Rectal smooth muscle tissue (tissue), 1 donor: ENCODE data around the gene LRRN3.
"Not testable (repeated sequence)": the region's sequence is repeated elsewhere in the genome, so short reads cannot be mapped to it uniquely, and the experiment has no call there.

Experiments
- H3K27ac ChIP-seq: one replicate; pipeline ENCODE4 v1.7.0; 2013; ENCODE audit warnings: low read depth, low read length, inconsistent platforms
- H3K27me3 ChIP-seq: one replicate; pipeline ENCODE4 v1.7.0; 2013; ENCODE audit warnings: low read length; ENCODE audit not compliant: control insufficient read depth, insufficient read depth
- H3K36me3 ChIP-seq: one replicate; pipeline ENCODE4 v1.7.0; 2013; ENCODE audit warnings: low read length; ENCODE audit not compliant: control insufficient read depth, insufficient read depth
- H3K4me1 ChIP-seq: one replicate; pipeline ENCODE4 v1.7.0; 2013; ENCODE audit warnings: low read length; ENCODE audit not compliant: control insufficient read depth, insufficient read depth
- H3K4me3 ChIP-seq: one replicate; pipeline ENCODE4 v1.7.0; 2013; ENCODE audit warnings: low read length
- H3K9ac ChIP-seq: one replicate; pipeline ENCODE4 v1.7.0; 2013; ENCODE audit warnings: low read length

The LRRN3 gene

GRCh38 chr7:111063166-111063565 lies 27.8 kb upstream of the LRRN3 start:
- H3K27me3 ChIP-seq: no peaks in the 10 kb centered on the region
- no peak overlapping the region for H3K9ac ChIP-seq
- no peaks in the 10 kb centered on the region for H3K36me3 ChIP-seq
- H3K27ac ChIP-seq: no peak overlapping the region
- no peak overlapping the region for H3K4me3 ChIP-seq
- H3K4me1 ChIP-seq: no peaks in the 10 kb centered on the region

- Histone ChIP-seq H3K4me1 (no peaks in the 10 kb centered on the region), H3K4me3 (no peak overlapping the region), H3K9ac (no peak overlapping the region), H3K27ac (no peak overlapping the region), H3K36me3 (no peaks in the 10 kb centered on the region), H3K27me3 (no peaks in the 10 kb centered on the region)
These were observed 23.7 kb upstream of the LRRN3 start for GRCh38 chr7:111067251-111067650.

GRCh38 chr7:111067682-111068081 lies 23.2 kb upstream of the LRRN3 start:
- H3K9ac ChIP-seq: no peak overlapping the region
- H3K36me3 ChIP-seq: no peaks in the 10 kb centered on the region
- H3K4me3 ChIP-seq: no peak overlapping the region
- no peak overlapping the region for H3K27ac ChIP-seq
- no peaks in the 10 kb centered on the region for H3K27me3 ChIP-seq
- no peaks in the 10 kb centered on the region for H3K4me1 ChIP-seq

- H3K27me3 ChIP-seq: no peaks in the 10 kb centered on the region
- H3K4me1 ChIP-seq: no peaks in the 10 kb centered on the region
- no peaks in the 10 kb centered on the region for H3K36me3 ChIP-seq
- H3K9ac ChIP-seq: no peak overlapping the region
- no peak overlapping the region for H3K27ac ChIP-seq
- H3K4me3 ChIP-seq: no peak overlapping the region
These were observed 22.3 kb upstream of the LRRN3 start for GRCh38 chr7:111068618-111069017.

GRCh38 chr7:111071556-111071955 lies 19.4 kb upstream of the LRRN3 start:
- Histone ChIP-seq H3K4me1 (no peaks in the 10 kb centered on the region), H3K36me3 (no peaks in the 10 kb centered on the region), H3K27ac (no peak overlapping the region), H3K9ac (no peak overlapping the region), H3K4me3 (no peak overlapping the region), H3K27me3 (no peaks in the 10 kb centered on the region)

GRCh38 chr7:111072658-111073057 lies 18.3 kb upstream of the LRRN3 start:
- H3K36me3 ChIP-seq: not testable (repeated sequence)

GRCh38 chr7:111074071-111074747 lies 16.7 kb upstream of the LRRN3 start:
- H3K9ac ChIP-seq: no peak overlapping the region
- H3K27ac ChIP-seq: no peak overlapping the region
- H3K4me1 ChIP-seq: no peaks in the 10 kb centered on the region
- no peaks in the 10 kb centered on the region for H3K27me3 ChIP-seq
- no peaks in the 10 kb centered on the region for H3K36me3 ChIP-seq
- no peak overlapping the region for H3K4me3 ChIP-seq

More at GRCh38 chr7:111072658-111073057, 18.3 kb upstream of the LRRN3 start:
- H3K4me3 ChIP-seq, H3K4me1 ChIP-seq, H3K27ac ChIP-seq, H3K9ac ChIP-seq, H3K27me3 ChIP-seq: not testable (repeated sequence)

GRCh38 chr7:111074748-111075146 lies 16.2 kb upstream of the LRRN3 start:
- Histone ChIP-seq H3K27ac (no peak overlapping the region), H3K4me1 (no peaks in the 10 kb centered on the region), H3K4me3 (no peak overlapping the region), H3K9ac (no peak overlapping the region), H3K36me3 (no peaks in the 10 kb centered on the region), H3K27me3 (no peaks in the 10 kb centered on the region)

- H3K4me3 ChIP-seq: no peak overlapping the region
- H3K27ac ChIP-seq: no peak overlapping the region
- no peaks in the 10 kb centered on the region for H3K36me3 ChIP-seq
- H3K4me1 ChIP-seq: no peaks in the 10 kb centered on the region
- H3K9ac ChIP-seq: no peak overlapping the region
- H3K27me3 ChIP-seq: no peaks in the 10 kb centered on the region
These were observed 15.4 kb upstream of the LRRN3 start for GRCh38 chr7:111075498-111075897.

GRCh38 chr7:111076205-111076604 lies 14.7 kb upstream of the LRRN3 start:
- no peak overlapping the region for H3K4me3 ChIP-seq
- no peak overlapping the region for H3K9ac ChIP-seq
- H3K27me3 ChIP-seq: no peaks in the 10 kb centered on the region
- no peaks in the 10 kb centered on the region for H3K36me3 ChIP-seq
- H3K27ac ChIP-seq: no peak overlapping the region
- no peaks in the 10 kb centered on the region for H3K4me1 ChIP-seq

GRCh38 chr7:111077001-111077400 lies 13.9 kb upstream of the LRRN3 start:
- no peaks in the 10 kb centered on the region for H3K27me3 ChIP-seq
- H3K4me1 ChIP-seq: no peaks in the 10 kb centered on the region
- H3K36me3 ChIP-seq: no peaks in the 10 kb centered on the region
- H3K4me3 ChIP-seq: no peak overlapping the region
- H3K27ac ChIP-seq: no peak overlapping the region
- no peak overlapping the region for H3K9ac ChIP-seq

GRCh38 chr7:111080495-111081105 lies 10.3 kb upstream of the LRRN3 start:
- no peak overlapping the region for H3K9ac ChIP-seq
- no peak overlapping the region for H3K27ac ChIP-seq
- no peaks in the 10 kb centered on the region for H3K27me3 ChIP-seq
- no peak overlapping the region for H3K4me3 ChIP-seq
- no peaks in the 10 kb centered on the region for H3K36me3 ChIP-seq
- H3K4me1 ChIP-seq: no peaks in the 10 kb centered on the region
